HG03060 (cell line): ENCODE measurements around the gene RESP18.
A peak's percentile ranks its signal among the peaks of the same experiment; 100 is the strongest.

ENCODE experiments used
- ATAC-seq: cut with Tn5 transposase; IDR thresholded peaks from one replicate; pipeline ENCODE4 v1.9.1; 2021; ENCODE audit warnings: low read depth, moderate number of reproducible peaks; ENCODE audit not compliant: unreplicated experiment

RESP18 gene

DNA sequence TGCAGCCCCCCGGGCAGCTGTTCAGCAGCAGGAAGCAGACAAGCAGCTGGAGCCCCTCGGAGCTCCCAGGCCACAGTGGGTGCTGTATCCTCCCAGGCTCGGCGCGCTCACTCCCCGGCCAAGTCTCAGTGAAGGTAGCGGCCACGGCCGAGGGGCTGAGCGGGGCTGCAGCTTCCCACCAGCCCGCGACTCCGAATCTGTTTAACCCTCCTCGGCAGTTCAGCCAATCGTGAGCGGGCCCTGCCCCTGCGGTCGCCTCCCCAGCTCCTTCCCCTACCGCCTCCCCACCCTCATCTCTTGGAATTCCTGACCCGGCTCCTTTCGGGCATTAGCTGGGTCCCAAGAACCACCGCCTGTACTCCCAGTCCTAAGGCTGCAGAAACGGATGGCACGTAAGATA, at the start of gene RESP18:
Gene RESP18 (minus strand): TSS at position 203 of the 400 bp plus-strand sequence.
- ATAC-seq, result no peak

DNA sequence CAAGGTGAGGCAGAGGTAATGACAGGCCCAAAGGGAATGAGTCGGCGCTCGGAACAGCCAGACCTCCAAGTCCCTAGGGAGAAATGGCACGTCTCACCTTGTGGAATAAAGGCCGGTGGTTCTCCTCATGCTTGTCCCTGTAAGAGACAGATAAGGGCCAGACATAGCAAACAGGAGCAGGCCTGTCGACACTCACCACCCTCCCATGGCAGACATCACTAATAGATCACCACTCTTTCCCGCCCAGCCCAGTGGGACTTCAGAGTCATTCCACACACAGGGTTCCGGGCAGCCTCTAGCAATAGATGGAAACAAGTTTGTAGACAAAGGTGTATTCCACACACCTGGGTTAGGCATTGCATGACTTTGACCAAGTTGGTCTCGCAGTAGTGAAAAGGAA, 48.9 kb upstream of the RESP18 start:
- no peak for ATAC-seq

DNA sequence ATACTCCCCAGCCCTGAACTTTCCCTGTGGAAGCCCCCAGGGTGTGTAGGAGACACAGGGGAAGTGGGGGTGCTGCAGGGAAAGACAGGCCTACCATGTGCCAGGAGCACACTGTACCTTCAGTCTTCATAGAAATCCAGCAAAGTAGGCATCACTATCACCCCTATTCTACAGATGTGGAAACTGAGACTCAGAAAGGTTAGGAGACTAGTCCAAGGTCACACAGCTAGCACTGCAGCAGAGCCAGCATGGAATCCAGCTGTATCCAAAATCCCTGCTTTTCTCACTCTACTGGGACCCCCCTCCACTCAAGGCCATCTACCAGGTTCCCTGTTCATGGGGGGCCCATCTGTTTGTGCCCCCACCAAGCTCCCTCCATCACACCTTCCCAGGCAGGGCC, 48.4 kb upstream of the RESP18 start:
- no peak for ATAC-seq

DNA sequence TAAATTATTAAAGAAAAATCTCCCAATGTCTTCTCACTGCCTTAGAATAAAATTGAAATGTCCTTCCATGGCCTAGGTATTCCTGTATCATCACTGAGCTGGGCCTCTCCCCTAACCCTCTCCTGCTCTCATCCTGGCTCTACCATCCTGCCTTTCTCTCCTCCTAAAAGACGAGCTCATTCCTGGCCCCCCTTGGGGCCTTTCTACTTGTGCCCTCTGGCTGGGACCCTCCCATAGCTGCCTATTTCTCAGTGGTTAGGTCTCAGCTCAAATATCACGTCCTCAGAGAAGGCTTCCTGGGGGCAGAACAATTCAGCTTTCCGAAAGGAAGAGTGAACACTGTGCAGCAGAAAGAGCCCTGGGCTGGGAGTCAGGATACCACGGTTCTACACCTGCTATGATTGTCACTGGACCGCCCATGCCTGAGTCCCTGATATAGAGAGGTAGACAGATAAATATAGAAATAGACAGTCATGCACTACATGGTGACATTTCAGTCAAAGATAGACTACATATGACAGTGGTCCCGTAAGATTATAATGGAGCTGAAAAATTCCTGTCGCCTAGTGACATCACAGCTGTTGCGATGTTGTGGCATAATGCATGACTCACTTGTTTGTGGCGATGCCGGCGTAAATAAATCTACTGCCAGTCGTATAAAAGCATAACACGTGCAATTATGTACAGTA, 45.8 kb upstream of the RESP18 start:
- ATAC-seq, result no peak

DNA sequence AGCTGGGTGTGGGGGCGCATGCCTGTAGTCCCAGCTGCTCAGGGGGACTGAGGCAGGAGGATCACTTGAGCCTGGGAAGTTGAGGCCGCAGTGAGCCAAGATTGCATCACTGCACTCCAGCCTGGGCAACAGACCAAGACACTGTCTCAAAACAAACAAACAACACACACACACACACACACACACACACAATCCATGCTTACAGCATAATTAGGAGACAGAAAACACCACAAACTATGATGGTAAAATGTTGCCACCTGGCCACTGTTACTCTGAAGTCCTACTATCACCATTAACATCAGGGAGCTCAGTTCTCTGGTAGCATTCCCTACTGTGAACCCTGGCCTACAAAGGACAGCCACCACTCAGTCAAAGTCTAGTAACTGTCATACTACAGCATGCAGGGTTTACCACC, 36.9 kb upstream of the RESP18 start:
- ATAC-seq, result no peak

- ATAC-seq, result no peak
These were observed 36.2 kb upstream of the RESP18 start for GRCh38 chr2:219368690-219369191.

DNA sequence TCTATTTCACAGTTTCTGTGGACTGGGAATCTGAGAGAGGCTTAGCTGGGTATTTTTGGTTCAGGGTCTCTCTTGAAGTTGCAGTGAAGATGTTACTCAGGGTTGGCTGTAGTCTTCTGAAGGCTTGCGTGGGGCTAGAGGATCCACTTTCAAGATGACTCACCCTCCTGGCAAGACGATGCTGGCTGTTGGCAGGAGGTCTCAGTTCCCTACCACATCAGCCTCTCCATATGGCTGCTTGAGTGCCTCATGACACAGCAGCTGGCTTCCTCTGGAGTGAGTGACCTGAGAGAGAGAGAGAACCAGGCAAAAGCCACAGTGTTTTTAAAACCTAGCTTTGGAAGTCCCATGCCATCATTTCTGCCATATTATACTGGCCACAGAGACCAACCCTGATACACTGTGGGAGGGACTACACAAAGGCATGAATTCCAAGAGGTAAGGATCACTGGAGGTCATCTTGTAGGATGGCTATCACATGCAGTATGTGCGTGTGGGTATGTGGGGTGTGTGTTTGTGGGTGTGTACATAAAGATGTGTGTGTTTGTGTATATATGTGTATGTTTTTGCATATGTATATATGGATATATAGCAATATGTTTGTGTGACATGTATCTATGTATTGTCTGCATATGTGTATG, 30.1 kb upstream of the RESP18 start:
- ATAC-seq, result peak; percentile 80

DNA sequence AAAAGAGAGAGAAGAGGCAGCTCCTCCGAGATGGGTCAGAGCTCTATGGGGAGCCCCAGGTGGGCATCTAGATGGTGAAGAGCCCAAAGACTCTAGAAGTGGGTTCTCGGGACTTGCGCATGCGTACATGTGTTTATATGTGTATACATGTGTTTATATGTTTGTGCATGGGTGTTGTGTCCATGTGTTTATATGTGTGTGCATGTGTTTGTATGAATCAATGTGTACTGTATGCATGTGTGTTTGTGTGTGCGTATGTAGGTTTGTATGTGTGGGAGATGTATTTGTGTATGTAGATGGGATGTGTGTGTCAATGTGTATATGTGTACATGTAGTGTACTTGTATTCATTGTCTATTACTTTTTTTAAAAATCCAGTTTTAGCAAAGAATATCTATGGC, 29.5 kb upstream of the RESP18 start:
- no peak for ATAC-seq

- ATAC-seq, result no peak
These were observed 25.9 kb upstream of the RESP18 start for GRCh38 chr2:219358170-219359075.

GRCh38 chr2:219356834-219357233, 24.3 kb upstream of the RESP18 start:
- no peak for ATAC-seq

- ATAC-seq, result no peak
These were observed 22.0 kb upstream of the RESP18 start for GRCh38 chr2:219354582-219354981.

DNA sequence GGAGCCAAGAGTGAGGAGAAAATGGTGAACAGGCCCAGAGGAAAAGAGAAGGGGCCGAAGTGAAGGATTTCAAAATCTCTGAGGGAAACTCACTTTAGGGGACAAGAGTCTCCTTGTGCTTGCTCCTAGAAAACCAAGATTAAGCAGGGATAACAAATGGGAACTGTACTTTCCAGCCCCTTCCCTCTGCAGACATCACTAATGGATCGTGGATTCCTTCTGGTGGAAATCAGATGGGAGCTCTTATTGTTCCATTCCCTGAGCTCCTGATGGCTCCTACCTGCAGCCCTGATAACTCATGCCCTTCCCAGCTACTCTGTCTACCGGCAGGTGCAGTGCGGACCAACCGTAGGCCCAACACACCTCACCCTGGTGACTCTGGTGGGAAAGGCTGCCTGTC, 20.6 kb upstream of the RESP18 start:
- no peak for ATAC-seq

DNA sequence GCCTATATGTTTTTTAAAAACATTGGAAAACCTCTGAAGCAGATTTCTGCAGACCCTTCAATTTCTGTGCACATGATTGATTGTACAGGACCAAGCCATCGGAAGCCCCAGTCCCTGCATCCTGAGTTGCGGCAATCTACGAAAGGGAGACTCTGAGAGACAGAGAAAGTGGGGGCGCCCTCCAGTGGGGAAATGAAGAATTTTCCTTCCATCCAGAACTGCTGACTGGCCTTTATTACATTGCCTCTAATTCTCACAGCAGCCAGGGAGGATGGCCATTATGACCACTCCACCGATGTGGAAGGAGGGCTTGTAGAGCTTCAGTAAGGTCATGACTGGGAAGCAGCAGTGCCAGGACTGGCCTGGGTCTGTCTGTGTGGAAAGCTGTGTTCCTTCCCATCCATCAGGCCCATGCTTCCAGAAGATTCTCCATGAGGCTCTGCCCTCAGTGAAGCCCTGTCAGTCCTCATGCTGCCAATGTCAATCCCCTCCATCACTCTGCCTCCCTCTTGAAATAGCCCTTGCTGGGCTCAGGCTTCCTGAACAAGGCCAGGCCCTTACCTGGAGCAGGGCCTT, 20.0 kb upstream of the RESP18 start:
- peak; percentile 55 for ATAC-seq

- ATAC-seq, result no peak
These were observed 18.2 kb upstream of the RESP18 start for GRCh38 chr2:219350710-219351221.

DNA sequence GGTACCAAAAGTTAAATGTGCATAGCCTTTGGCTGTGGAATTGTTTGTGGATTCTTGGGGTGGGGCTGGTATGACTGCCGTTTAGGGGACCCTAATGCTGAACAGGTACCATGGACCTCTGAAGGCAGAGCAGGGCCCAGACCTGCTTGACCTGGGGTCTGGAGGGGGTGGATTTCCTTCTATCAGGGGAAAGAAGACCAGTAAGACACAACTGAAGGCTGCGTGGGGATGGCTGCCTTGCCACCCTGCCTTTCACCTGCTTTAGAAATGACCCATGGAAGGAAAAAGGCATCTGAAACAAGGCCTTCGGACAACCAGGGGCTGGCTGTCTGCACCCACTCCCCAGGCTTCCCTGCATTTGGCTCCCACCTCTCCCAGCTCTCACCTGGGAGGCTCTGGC, 17.7 kb upstream of the RESP18 start:
- ATAC-seq, result no peak

GRCh38 chr2:219344751-219345430, 12.3 kb upstream of the RESP18 start:
- no peak for ATAC-seq

DNA sequence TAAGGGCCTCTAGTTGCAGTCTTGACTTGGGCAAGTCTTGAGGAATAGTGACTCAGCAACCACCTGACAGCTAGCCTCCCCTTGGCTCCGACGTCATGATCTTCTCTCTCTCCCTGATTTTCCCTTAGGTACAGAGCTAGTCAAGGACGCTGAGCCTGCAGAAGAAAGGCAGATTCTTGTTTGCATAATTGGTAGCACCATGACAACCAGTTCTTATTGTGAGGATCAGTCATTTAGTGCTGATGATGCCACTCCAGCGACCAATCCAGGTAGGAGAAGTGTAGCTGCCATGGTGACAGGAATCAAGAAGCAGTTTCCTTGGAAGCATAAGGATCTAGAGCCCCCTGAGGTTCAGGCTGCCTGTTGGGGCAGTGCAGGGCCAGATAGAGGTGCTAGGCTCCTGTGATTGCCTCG, 2.8 kb upstream of the RESP18 start:
- no peak for ATAC-seq

- ATAC-seq, result no peak
These were observed 1.5 kb upstream of the RESP18 start for GRCh38 chr2:219334076-219334475.

GRCh38 chr2:219331560-219332213, 857 bp downstream of the RESP18 start:
- no peak for ATAC-seq

DNA sequence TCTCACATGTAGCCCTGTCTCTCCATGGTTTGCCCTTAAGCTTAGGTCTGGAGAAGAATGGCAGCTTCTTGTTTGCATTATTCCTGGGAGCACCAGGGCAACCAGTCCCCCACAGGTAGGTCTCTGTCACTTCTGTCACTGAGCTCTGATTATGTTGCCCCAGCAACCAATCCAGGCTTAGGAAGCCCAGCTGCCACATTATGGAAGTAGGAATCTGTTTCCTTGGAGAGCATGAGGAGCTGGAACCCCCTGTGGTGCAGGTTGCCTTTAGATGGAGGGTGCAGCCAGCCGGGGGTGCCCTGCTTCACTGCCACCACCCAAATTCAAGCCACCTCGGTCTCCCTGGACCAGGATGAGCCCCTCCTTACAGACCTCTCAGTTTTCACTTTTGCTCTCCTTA, 4.8 kb downstream of the RESP18 start:
- ATAC-seq, result no peak
